Measurements from ENCODE around the gene DNMBP.

Gene DNMBP

DNA sequence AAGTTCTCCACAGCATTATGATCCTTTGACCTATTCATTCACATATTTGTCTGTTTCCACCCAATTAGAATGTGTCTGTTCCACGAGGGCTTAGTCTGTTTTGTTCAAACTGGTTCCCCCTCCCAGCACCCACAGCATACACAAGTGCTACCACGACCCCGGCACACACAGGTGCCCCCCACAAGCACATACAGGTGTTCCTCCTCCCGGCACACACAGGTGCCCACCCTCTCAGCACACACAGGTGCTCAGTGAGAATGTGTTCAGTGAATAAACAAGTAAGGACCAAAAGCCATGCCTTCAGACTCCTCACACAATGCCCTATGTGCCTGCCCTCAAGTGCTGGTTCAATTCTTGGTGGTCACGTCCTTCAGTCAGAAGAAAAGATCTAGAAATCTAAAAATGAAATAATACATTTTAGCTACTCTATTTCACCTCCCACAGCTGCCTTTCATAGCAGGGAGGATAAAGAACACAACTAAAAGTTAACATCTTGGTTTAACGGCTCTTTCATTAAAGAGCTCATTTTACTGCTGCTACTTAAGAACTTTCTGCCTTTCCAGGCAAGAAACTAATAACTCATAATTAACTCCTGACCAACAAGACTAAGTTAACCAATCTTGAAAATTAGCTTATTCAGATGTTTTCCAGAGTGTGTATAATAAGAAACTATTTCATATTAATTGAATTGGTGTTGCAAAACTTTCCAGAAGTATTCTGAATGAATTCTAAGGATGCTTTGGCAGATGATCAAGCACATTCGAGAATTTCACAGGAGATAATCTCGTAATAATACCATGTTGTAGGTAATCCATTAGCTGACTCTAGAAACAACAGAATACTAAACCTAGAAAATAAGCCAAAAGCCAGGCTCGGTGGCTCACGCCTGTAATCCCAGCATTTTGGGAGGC is 2.3 kb downstream of the DNMBP start:
- TF ChIP-seq CTCF (conservative IDR thresholded peaks at IDR 0.05; ENCODE audit: low read depth, low read length), result no peak
- peak; percentile 42 for DNase-seq (ENCODE audit: low read depth)
- peak overlapping the region; percentile 65 for H3K4me3 ChIP-seq (ENCODE audit: low read depth, low read length)

DNA sequence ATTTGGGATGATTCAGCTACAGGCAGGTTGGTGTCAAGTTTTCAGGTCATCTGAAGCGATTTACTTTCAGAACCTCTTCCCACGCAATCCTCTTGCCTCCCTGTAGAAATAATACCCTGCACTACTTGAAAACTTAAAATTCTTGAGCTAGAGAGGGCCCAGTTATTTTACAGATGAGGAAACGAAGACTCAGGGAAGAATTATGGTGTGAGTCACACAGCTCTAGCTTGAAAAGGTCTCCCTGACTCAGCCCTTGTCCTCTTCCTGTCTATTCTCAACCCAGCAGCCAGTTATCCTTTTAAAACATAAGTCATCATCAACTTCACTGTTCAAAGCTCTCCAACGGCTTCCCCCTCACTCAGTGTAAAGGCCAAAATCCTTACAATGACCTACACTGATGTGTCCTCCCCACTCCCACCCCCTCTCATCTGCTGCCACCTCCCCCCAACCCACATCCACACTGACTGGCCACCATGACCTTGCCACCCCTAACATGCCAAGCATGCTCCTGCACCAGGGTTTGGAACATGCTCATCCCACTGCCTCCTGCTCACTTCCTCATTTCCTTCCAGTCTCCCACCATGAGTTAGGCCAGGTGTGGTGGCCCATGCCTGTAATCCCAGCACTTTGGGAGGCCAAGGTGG is 3.4 kb downstream of the DNMBP start:
- peak; percentile 95 for DNase-seq (ENCODE audit: low read depth)
- no peak for TF ChIP-seq CTCF (conservative IDR thresholded peaks at IDR 0.05; ENCODE audit: low read depth, low read length)
- peak overlapping the region; percentile 26 for H3K4me3 ChIP-seq (ENCODE audit: low read depth, low read length)

- DNase-seq (ENCODE audit: low read depth), result peak; percentile 64
- no peak overlapping the region for H3K4me3 ChIP-seq (ENCODE audit: low read depth, low read length)
- no peak for TF ChIP-seq CTCF (conservative IDR thresholded peaks at IDR 0.05; ENCODE audit: low read depth, low read length)
These were observed 4.8 kb downstream of the DNMBP start for GRCh38 chr10:100004805-100005510.

DNA sequence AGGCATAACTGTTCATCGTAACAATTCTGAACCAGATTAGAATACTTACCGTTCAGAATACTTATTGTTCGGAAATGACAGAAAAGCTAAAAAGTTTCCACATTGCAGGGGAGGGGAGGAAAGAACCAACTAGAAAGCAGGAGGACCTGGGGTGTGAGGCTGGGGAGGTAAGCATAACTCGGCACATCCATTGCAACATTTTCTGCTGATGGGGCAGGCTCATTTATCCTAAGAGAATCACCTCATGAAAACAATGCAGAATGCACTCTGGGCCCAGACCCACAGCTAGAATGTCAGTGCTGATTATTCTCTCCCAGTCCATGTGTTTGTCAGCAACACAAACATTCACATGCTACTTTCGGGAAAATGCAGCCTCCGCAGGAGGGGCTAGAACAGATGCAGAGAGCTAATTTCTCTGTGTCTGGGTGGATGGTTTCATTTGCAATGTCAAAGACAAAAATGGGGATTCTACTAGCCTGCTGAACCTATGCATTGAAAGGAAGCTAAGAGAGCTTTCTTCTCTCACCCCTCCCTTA is 9.6 kb downstream of the DNMBP start:
- no peak overlapping the region for H3K4me3 ChIP-seq (ENCODE audit: low read depth, low read length)
- DNase-seq (ENCODE audit: low read depth), result no peak
- TF ChIP-seq CTCF (conservative IDR thresholded peaks at IDR 0.05; ENCODE audit: low read depth, low read length), result no peak

GRCh38 chr10:99999319-100000108 is 10.2 kb downstream of the DNMBP start:
- TF ChIP-seq CTCF (conservative IDR thresholded peaks at IDR 0.05; ENCODE audit: low read depth, low read length), result no peak
- no peak for DNase-seq (ENCODE audit: low read depth)
- H3K4me3 ChIP-seq (ENCODE audit: low read depth, low read length), result no peak overlapping the region

GRCh38 chr10:99998889-99999288 is 10.9 kb downstream of the DNMBP start:
- no peak for DNase-seq (ENCODE audit: low read depth)
- no peak for TF ChIP-seq CTCF (conservative IDR thresholded peaks at IDR 0.05; ENCODE audit: low read depth, low read length)
- no peak overlapping the region for H3K4me3 ChIP-seq (ENCODE audit: low read depth, low read length)
